Measurements from ENCODE around the gene HEPACAM2. TPM values are rescaled to one million over a fixed set of nuclear protein-coding genes. Genes with fewer than 3 reads are reported as not detected.

The HEPACAM2 gene
- total RNA-seq, 6 experiments from 2014 or later = not detected

GRCh38 chr7:93145354-93145753, 80.9 kb downstream of the HEPACAM2 start:
- H3K9me3 ChIP-seq = no peaks in the 10 kb centered on the region
- no peak overlapping the region for H3K4me3 ChIP-seq
- ATAC-seq (peak in 2 of 4 donors; percentile 13 to 24), DNase-seq (no peak)
- H3K36me3 ChIP-seq = peaks cover 0 to 5% (median 0%) of the 10 kb centered on the region in 4 donors
- 37% methylated on average over 3 of the region's 3 CpGs for WGBS (ENCODE audit: insufficient coverage, low coverage, low lambda C conversion rate, missing lambda C conversion rate)
- no peaks in the 10 kb centered on the region for H3K4me1 ChIP-seq
- TF ChIP-seq CTCF (IDR thresholded peaks at IDR 0.05) (no peak), POLR2A (IDR thresholded peaks at IDR 0.05) (no peak)
- H3K27me3 ChIP-seq = no peaks in the 10 kb centered on the region
- H3K27ac ChIP-seq = no peak overlapping the region
- intact Hi-C loops (cut with DNase I) = no loop called here

GRCh38 chr7:93142127-93142526, 84.1 kb downstream of the HEPACAM2 start:
- 100% methylated on average over 1 of the region's 1 CpG for WGBS (ENCODE audit: insufficient coverage, low coverage, low lambda C conversion rate, missing lambda C conversion rate)
- ATAC-seq = no peak

GRCh38 chr7:93140582-93141191, 85.6 kb downstream of the HEPACAM2 start:
- Histone ChIP-seq H3K36me3 (peaks cover 0 to 5% (median 2%) of the 10 kb centered on the region in 4 donors), H3K27ac (no peak overlapping the region), H3K27me3 (no peaks in the 10 kb centered on the region), H3K4me1 (no peaks in the 10 kb centered on the region), H3K4me3 (no peak overlapping the region), H3K9me3 (no peaks in the 10 kb centered on the region)
- DNase-seq (no peak), ATAC-seq (no peak)
- intact Hi-C loops (cut with DNase I) = no loop called here
- 62% methylated on average over 3 of the region's 3 CpGs for WGBS (ENCODE audit: insufficient coverage, low coverage, low lambda C conversion rate, missing lambda C conversion rate)
- TF ChIP-seq POLR2A (IDR thresholded peaks at IDR 0.05) = no peak
- TF ChIP-seq CTCF (IDR thresholded peaks at IDR 0.05) = no peak

More at GRCh38 chr7:93142127-93142526, 84.1 kb downstream of the HEPACAM2 start:
- intact Hi-C loops (cut with DNase I) = no loop called here
- Histone ChIP-seq H3K4me1 (no peaks in the 10 kb centered on the region), H3K36me3 (peaks cover 0 to 5% (median under 1%) of the 10 kb centered on the region in 4 donors), H3K27ac (no peak overlapping the region), H3K27me3 (no peaks in the 10 kb centered on the region), H3K4me3 (no peak overlapping the region), H3K9me3 (no peaks in the 10 kb centered on the region)
- DNase-seq = no peak
- TF ChIP-seq POLR2A (IDR thresholded peaks at IDR 0.05) (no peak), CTCF (IDR thresholded peaks at IDR 0.05) (no peak)

- H3K36me3 ChIP-seq = peaks cover 0 to 4% (median 0%) of the 10 kb centered on the region in 4 donors
- H3K27me3 ChIP-seq = no peaks in the 10 kb centered on the region
- ATAC-seq (no peak), DNase-seq (no peak)
- H3K9me3 ChIP-seq = no peaks in the 10 kb centered on the region
- 70% methylated on average over 2 of the region's 4 CpGs for WGBS (ENCODE audit: insufficient coverage, low coverage, low lambda C conversion rate, missing lambda C conversion rate)
- no peak overlapping the region for H3K4me3 ChIP-seq
- intact Hi-C loops (cut with DNase I) = no loop called here
- no peak overlapping the region for H3K27ac ChIP-seq
- H3K4me1 ChIP-seq = no peaks in the 10 kb centered on the region
- TF ChIP-seq POLR2A (IDR thresholded peaks at IDR 0.05) (no peak), CTCF (IDR thresholded peaks at IDR 0.05) (no peak)
These were observed 87.7 kb downstream of the HEPACAM2 start for GRCh38 chr7:93138576-93138975.

Other genes starting within 250 kb of the HEPACAM2 start
- 1 to 10 TPM; 1.4 to 3.5 (median 2.8) TPM for gene SAMD9, start 108.5 kb downstream of the HEPACAM2 start, total RNA-seq
- gene SAMD9L, start 78.1 kb downstream of the HEPACAM2 start, total RNA-seq = 1 to 10 TPM in 5 of 6 experiments, under 1 TPM in 1; 0.64 to 5.1 (median 3.1) TPM
- 10 to 100 TPM in 5 of 6 experiments, 1 to 10 TPM in 1; 9.0 to 19.1 (median 11.5) TPM for gene VPS50, start 5.9 kb upstream of the HEPACAM2 start, total RNA-seq